ENCODE measurements around the gene CDC20. TPM values are rescaled to one million over a fixed set of nuclear protein-coding genes. Genes with fewer than 3 reads are reported as not detected.

The CDC20 gene
- total RNA-seq, 1 experiment from 2014 or later, result 215 TPM

- Histone ChIP-seq H3K36me3 (ENCODE audit: control insufficient read depth, insufficient read depth, low read length) (no peaks in the 10 kb centered on the region), H3K27ac (ENCODE audit: low read length) (no peak overlapping the region), H3K4me1 (ENCODE audit: control insufficient read depth, insufficient read depth, low read length) (no peaks in the 10 kb centered on the region), H3K27me3 (ENCODE audit: control insufficient read depth, insufficient read depth, low read length) (no peaks in the 10 kb centered on the region), H3K4me3 (ENCODE audit: low read depth in 2 of 2, low read length in 2 of 2) (no peak overlapping the region), H3K9me3 (ENCODE audit: control insufficient read depth, insufficient read depth, low read depth, low read length) (no peaks in the 10 kb centered on the region)
- intact Hi-C loops (cut with micrococcal nuclease; ENCODE audit: unreplicated experiment) (no loop called here), in situ Hi-C loops (cut with HindIII; ENCODE audit: low pct_unique_long_range_greater_than_20kb, low sequenced_read_pairs) (no loop called here)
- TF ChIP-seq, protein P1, sequence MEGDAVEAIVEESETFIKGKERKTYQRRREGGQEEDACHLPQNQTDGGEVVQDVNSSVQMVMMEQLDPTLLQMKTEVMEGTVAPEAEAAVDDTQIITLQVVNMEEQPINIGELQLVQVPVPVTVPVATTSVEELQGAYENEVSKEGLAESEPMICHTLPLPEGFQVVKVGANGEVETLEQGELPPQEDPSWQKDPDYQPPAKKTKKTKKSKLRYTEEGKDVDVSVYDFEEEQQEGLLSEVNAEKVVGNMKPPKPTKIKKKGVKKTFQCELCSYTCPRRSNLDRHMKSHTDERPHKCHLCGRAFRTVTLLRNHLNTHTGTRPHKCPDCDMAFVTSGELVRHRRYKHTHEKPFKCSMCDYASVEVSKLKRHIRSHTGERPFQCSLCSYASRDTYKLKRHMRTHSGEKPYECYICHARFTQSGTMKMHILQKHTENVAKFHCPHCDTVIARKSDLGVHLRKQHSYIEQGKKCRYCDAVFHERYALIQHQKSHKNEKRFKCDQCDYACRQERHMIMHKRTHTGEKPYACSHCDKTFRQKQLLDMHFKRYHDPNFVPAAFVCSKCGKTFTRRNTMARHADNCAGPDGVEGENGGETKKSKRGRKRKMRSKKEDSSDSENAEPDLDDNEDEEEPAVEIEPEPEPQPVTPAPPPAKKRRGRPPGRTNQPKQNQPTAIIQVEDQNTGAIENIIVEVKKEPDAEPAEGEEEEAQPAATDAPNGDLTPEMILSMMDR (IDR thresholded peaks at IDR 0.05), result no peak
- TF ChIP-seq POLR2AphosphoS5 (IDR thresholded peaks at IDR 0.05; ENCODE audit: low read depth, low read length), result no peak
- no peak for TF ChIP-seq TCF7L2 (IDR thresholded peaks at IDR 0.05; ENCODE audit: low read depth, low read length)
- no peak for TF ChIP-seq SIN3A (IDR thresholded peaks at IDR 0.05; ENCODE audit: borderline replicate concordance, insufficient read depth, low read depth, low read length)
- no peak for TF ChIP-seq REST (IDR thresholded peaks at IDR 0.05; ENCODE audit: insufficient read depth in 1 of 2, low read depth in 2 of 2, low read length in 1 of 2)
- ATAC-seq, result no peak
- DNase-seq (ENCODE audit: low read depth, low spot score), result no peak
- ChIA-PET CTCF (no interaction called here), POLR2A (no interaction called here)
- no TSS peak for BruUV-seq (replicated peaks)
These were observed 24.2 kb upstream of the CDC20 start for GRCh38 chr1:43334453-43335205.

DNA sequence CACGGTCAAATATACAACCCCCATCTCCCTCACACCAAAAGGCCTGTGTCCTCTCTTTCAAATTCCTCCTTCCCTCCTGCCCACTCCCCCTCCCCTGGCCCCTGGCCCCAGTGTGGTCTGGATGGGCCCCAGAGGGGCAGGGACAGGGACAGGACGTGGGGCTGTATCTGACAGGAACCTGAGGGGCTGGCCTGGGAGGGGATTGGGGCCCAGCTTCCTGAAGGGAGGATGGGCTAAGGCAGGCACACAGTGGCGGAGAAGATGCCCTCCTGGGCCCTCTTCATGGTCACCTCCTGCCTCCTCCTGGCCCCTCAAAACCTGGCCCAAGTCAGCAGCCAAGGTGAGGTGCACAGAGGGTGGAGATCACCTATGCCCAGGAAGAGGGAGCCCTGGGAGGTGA lies 21.2 kb upstream of the CDC20 start, which contains the start of gene MPL:
TSS of gene MPL (plus strand) at position 231 of the 400 bp plus-strand sequence. CDS start at position 262, 31 bp downstream.
- H3K9me3 ChIP-seq (ENCODE audit: control insufficient read depth, insufficient read depth, low read depth, low read length), result no peaks in the 10 kb centered on the region
- no peak within 1 kb of the TSS for H3K4me3 ChIP-seq (ENCODE audit: low read depth in 2 of 2, low read length in 2 of 2)
- intact Hi-C loops (cut with micrococcal nuclease; ENCODE audit: unreplicated experiment) (no loop called here), in situ Hi-C loops (cut with HindIII; ENCODE audit: low pct_unique_long_range_greater_than_20kb, low sequenced_read_pairs) (no loop called here)
- no TSS peak for BruUV-seq (replicated peaks)
- no peaks in the 10 kb centered on the region for H3K36me3 ChIP-seq (ENCODE audit: control insufficient read depth, insufficient read depth, low read length)
- ATAC-seq (no peak), DNase-seq (ENCODE audit: low read depth, low spot score) (no peak)
- no peaks in the 10 kb centered on the region for H3K27me3 ChIP-seq (ENCODE audit: control insufficient read depth, insufficient read depth, low read length)
- no peak within 1 kb of the TSS for H3K27ac ChIP-seq (ENCODE audit: low read length)
- TF ChIP-seq SIN3A (IDR thresholded peaks at IDR 0.05; ENCODE audit: borderline replicate concordance, insufficient read depth, low read depth, low read length), result no peak
- CTCF ChIA-PET, result no interaction called here
- H3K4me1 ChIP-seq (ENCODE audit: control insufficient read depth, insufficient read depth, low read length), result no peaks in the 10 kb centered on the region
- POLR2A ChIA-PET, result no interaction called here

- intact Hi-C loops (cut with micrococcal nuclease; ENCODE audit: unreplicated experiment), result no loop called here
- ATAC-seq, result no peak
- Histone ChIP-seq H3K4me1 (ENCODE audit: control insufficient read depth, insufficient read depth, low read length) (no peaks in the 10 kb centered on the region), H3K27ac (ENCODE audit: low read length) (no peak overlapping the region), H3K9me3 (ENCODE audit: control insufficient read depth, insufficient read depth, low read depth, low read length) (no peaks in the 10 kb centered on the region), H3K36me3 (ENCODE audit: control insufficient read depth, insufficient read depth, low read length) (no peaks in the 10 kb centered on the region), H3K27me3 (ENCODE audit: control insufficient read depth, insufficient read depth, low read length) (no peaks in the 10 kb centered on the region), H3K4me3 (ENCODE audit: low read depth in 2 of 2, low read length in 2 of 2) (no peak overlapping the region)
- CTCF ChIA-PET, result no interaction called here
- POLR2A ChIA-PET, result no interaction called here
- TF ChIP-seq SIN3A (IDR thresholded peaks at IDR 0.05; ENCODE audit: borderline replicate concordance, insufficient read depth, low read depth, low read length) (no peak), TCF7L2 (IDR thresholded peaks at IDR 0.05; ENCODE audit: low read depth, low read length) (no peak), POLR2AphosphoS5 (IDR thresholded peaks at IDR 0.05; ENCODE audit: low read depth, low read length) (no peak), REST (IDR thresholded peaks at IDR 0.05; ENCODE audit: insufficient read depth in 1 of 2, low read depth in 2 of 2, low read length in 1 of 2) (no peak)
- TF ChIP-seq, protein P1 (IDR thresholded peaks at IDR 0.05), result no peak
- no TSS peak for BruUV-seq (replicated peaks)
- in situ Hi-C loops (cut with HindIII; ENCODE audit: low pct_unique_long_range_greater_than_20kb, low sequenced_read_pairs), result no loop called here
- no peak for DNase-seq (ENCODE audit: low read depth, low spot score)
These were observed 20.8 kb upstream of the CDC20 start for GRCh38 chr1:43338001-43338400.

All from Panc1 (cell line).